NCI-H345 treated with DMSO at 0.1 percent for 48 hours (cell line): Measurements from ENCODE around the gene GTF2H4.
"Not testable (repeated sequence)": the region's sequence is repeated elsewhere in the genome, so short reads cannot be mapped to it uniquely, and the experiment has no call there.

Experiments
- DNase-seq: peaks from one replicate; lab custom pipeline; 2025; ENCODE audit not compliant: unreplicated experiment; lab: John Stamatoyannopoulos, UW

GTF2H4 gene

GRCh38 chr6:30907758-30908591 lies at the start of gene GTF2H4:
Gene GTF2H4, plus strand, starts transcription at chr6:30908207.
- DNase-seq = peak; percentile 96

- DNase-seq = not testable (repeated sequence)
These were observed 48.3 kb upstream of the GTF2H4 start for GRCh38 chr6:30859726-30860125.

GRCh38 chr6:30861257-30862048 lies 46.6 kb upstream of the GTF2H4 start:
- no peak for DNase-seq

- no peak for DNase-seq
These were observed 45.7 kb upstream of the GTF2H4 start for GRCh38 chr6:30862156-30862875.

DNA sequence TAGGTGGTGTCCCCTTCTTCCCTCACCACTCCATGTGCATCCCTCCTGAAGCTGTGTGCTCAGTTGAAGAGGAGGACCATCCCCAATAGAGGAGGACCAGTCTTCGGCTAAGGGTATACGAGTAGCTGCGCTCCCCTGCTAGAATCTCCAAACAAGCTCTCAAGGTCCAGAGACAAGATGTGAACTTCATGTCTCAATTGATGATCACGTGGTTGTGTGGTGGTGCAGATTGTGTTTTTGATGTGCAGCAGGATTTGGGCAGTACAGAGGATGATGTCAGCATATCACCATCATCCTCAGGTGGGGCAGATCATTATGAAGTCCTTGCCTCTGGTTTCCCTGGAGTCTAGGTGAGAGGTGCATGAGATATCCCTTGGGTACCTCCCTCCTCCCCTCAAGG lies 43.7 kb upstream of the GTF2H4 start:
- no peak for DNase-seq

DNA sequence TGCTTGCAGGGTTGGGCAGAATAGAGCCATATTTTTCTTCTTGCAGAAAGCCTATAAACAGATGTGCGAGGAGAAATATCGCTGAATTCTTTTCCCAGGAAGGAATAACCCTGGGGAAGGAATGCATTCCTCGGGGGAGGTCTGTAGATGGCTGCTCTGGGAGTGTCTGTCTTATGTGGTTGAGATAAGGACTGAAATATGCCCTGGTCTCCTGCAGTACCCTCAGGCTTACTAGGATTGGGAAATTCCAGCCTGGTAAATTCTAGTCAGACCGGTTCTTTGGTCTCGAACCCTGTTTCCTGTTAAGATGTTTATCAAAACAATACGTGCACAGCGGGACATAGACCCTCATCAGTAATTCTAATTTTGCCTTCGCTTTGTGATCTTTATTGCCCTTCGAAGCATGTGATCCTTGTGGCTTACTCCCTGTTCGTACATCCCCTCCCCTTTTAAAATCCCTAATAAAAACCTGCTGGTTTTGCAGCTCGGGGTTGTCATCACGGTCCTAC lies 38.7 kb upstream of the GTF2H4 start:
- not testable (repeated sequence) for DNase-seq

DNA sequence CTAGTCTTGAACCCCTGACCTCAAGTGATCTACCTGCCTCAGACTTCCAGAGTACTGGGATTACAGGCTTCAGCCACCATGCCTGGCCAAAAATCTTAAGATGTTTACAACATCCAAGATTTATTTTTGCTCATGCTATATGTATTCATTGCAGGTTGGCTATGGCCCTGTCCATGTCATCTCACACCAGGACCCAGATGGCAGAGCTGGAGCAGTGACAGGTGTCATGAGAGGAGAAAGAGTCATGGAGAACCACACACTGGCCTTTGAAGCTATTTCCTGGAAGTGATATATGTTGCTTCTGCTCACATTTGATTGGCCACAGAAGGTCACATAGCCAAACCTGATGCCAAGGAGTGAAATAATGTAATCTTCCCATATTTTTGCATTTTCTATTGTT lies 37.5 kb upstream of the GTF2H4 start:
- DNase-seq = no peak

- no peak for DNase-seq
These were observed 36.3 kb upstream of the GTF2H4 start for GRCh38 chr6:30871592-30872183.

GRCh38 chr6:30873137-30873640 lies 34.8 kb upstream of the GTF2H4 start:
- no peak for DNase-seq

- DNase-seq = not testable (repeated sequence)
These were observed 34.2 kb upstream of the GTF2H4 start for GRCh38 chr6:30873795-30874194.

DNA sequence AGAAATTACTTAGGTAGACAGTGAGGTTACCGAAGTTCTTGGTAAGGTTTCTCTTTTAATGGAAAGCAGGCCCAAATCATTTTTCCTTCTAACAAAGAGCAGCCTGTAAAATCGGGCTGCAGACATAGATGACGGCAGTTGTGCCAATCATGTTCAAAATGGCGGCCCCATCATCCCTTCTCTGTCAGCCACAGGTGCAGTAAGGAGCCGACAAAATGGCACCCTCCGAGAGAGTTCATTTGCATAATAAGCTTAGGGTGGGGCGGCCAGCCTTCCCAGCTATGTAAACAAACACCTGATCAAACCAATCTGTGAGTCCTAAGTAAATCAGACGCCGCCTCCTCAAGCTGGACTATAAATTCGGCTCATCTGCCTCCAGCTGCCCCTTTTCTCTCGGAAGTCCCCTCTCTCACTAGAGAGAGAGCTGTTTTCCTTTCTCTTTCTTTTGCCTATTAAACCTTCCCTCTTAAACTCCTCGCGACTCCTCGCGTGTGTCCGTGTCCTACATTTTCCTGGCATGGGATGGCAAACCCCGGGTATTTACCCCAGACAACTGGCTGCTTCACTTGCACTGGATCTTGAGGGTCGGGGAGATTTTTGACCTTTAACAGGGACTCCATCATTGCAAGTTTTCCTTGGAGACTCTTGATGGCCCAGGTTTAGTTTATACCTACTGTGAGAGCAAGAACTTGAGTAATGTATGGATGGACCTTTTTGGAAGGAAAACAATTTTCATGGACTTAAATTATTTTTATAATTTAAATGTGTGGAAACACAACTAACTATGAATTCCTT lies 32.6 kb upstream of the GTF2H4 start:
- DNase-seq = no peak

DNA sequence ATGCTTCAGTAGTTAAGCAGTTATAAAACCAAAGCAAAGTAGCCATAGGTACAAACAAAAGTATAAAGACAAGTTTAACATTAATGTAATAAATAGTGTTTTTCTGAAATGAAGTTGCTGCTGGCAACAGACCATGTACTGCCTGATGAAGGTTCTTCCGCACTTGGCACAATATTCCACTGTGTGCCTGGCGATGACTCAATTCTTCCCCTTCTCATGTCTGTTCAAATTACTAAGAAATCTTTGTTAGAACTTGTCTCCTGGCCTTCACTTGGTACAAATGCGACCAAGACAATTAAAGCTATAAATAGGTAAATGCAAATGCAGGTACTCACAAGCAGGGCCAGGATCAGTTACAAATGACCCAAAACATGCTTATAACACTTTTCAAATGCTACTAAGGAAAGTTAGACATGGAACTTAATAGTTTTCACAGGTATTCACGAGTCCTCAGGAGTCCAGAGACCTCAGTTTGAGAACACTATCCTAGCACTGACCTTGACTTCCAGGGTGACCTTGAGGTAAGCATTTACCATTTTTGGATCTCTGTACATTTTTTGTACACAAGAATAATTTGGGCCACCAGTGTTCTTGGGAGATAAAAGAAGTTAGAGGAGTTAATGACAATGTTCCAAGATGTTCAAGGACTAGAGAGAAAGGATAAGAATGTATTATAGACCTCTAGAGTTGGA lies 31.8 kb upstream of the GTF2H4 start:
- DNase-seq = no peak

GRCh38 chr6:30877419-30878262 lies 30.4 kb upstream of the GTF2H4 start:
- DNase-seq = peak; percentile 81

GRCh38 chr6:30879684-30880427 lies 28.2 kb upstream of the GTF2H4 start:
- no peak for DNase-seq

GRCh38 chr6:30880698-30881252 lies 27.2 kb upstream of the GTF2H4 start:
- peak; percentile 13 for DNase-seq

DNA sequence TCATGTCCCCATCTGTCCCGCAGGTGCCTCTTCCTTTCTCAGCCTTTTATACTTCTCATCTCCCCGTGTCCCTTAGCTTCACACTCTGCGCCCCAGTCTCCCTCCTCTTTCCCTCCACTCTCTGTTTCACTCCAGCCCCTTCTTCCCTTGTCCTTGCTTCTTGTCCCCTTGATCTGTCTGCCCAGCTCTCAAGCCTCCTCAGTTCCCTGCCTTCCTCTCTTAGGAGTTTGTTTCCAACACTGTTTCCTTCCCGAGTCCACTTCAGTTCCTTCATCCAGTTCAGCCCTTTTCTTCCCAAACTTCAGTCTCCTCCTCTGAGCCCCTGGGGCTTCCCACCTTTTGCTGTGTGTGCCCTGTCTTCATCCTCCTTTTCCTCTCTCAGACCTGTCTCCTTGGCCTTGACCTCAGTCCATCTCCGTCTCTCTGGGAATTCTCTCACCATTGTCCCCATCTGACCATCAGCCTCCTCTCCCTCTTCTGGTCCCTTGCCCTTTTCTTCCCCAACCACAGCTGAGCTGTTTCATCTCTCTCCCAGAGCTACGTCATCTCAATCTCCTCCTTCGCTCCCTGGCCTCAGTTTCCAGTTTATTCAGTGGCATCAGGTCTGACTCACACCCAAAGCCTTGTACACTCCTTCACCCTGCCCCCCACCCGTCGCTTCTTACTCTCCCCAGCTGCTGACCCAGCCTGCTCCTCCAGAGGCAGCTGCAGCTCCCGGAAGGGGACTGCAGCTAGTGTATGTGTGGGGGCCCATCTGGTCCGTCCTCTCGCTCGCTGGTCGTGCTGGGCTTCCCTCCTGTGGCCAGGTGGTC lies 26.4 kb upstream of the GTF2H4 start:
- no peak for DNase-seq
